Activated naive CD4-positive, alpha-beta T cell treated with anti-CD3 and anti-CD28 coated beads, Interleukin-2, amount 50 U/mL, for 24 hours (primary cell): ENCODE data around the gene PAX3.

Experiments
- H3K27ac Mint-ChIP-seq: one replicate; pipeline ENCODE4 v1.8.0; 2021; ENCODE audit warnings: mild to moderate bottlenecking, mixed read lengths
- H3K27me3 Mint-ChIP-seq: one replicate; pipeline ENCODE4 v1.8.0; 2021; ENCODE audit warnings: mixed read lengths
- H3K36me3 Mint-ChIP-seq: one replicate; pipeline ENCODE4 v1.8.0; 2021; ENCODE audit warnings: mixed read lengths
- H3K4me1 Mint-ChIP-seq: one replicate; pipeline ENCODE4 v1.8.0; 2021; ENCODE audit warnings: mixed read lengths
- H3K4me3 Mint-ChIP-seq: one replicate; pipeline ENCODE4 v1.8.0; 2021; ENCODE audit warnings: mild to moderate bottlenecking, mixed read lengths
- H3K9me3 Mint-ChIP-seq: one replicate; pipeline ENCODE4 v1.8.0; 2021; ENCODE audit warnings: mixed read lengths

The PAX3 gene

DNA sequence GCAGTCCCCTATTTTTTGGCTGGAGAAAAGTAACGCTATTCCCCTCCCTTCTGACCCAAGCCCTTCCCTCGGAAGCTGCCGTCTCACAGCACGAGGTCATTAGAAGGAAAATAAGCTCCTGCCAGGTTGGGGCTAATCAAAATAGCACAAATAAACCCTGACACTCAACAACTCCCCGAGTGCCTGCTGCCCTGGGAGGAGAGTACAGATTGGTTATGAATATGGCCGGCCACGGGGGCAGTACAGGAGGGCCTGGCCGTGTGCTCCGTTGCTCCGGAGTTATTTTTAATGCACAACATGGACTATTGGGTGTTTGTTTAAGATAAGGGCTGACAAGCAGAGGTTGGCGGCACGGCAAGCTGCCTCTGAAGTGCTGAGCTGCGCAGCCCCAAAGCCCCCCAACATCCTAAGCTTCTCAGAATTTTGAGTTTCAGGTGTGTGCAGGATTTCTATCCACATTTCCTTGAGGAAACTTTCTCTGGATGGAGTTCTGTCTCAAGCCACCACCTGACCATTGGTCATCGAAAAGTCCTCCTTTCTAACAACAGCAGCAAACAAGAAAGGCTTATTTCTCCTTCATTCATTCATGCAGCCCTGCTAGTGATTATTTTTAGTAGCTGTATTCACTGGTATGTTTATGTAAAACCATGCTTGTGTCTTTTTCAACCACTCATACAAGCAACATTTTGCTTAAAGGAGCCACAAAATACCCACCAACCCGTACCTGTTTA is 58.7 kb downstream of the PAX3 start:
- peaks cover 22% of the 10 kb centered on the region for H3K27me3 Mint-ChIP-seq
- H3K9me3 Mint-ChIP-seq = peaks cover 6% of the 10 kb centered on the region
- H3K4me3 Mint-ChIP-seq = no peak overlapping the region
- H3K36me3 Mint-ChIP-seq = no peaks in the 10 kb centered on the region
- no peaks in the 10 kb centered on the region for H3K4me1 Mint-ChIP-seq
- H3K27ac Mint-ChIP-seq = no peak overlapping the region

DNA sequence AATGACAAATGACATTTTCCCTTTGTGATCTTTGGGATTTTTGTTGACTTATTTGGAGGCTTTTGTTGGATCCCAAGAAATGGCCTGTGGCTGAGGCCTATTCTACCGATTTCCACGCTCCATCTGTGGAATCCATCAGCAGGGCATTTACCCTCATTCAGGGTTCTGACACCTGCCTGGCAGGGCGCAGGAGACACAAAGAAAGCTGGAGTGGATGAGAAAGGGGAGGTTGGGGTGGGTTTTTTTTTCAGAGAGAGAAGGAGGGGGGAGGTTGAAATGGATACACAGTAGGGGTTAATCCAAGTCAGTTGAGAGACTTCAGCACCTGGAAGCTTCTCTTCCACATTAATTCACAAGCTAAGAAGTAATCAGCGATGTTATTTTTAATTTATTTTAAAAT is 59.7 kb downstream of the PAX3 start:
- Mint-ChIP-seq H3K27me3 (peaks cover 22% of the 10 kb centered on the region), H3K4me1 (no peaks in the 10 kb centered on the region), H3K36me3 (no peaks in the 10 kb centered on the region), H3K27ac (no peak overlapping the region), H3K4me3 (no peak overlapping the region), H3K9me3 (peaks cover 6% of the 10 kb centered on the region)

DNA sequence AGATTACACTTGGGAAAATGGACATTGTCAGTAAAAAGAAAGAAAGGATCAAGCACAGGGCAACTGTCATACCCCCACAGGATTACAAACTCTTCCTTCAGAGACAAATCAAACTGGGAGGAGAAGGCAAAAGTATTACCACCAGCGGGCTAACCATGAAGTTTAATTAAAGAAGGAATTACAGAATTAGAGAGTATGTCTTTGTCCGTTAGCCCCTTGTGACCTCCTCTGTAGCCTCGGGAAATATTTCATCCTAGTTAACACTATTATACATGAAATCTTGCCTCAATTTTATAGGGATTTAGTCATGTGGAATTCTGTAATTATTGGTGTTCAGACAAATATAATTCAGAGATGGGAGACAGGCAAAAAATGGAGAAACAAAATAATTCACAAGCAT is 60.7 kb downstream of the PAX3 start:
- no peaks in the 10 kb centered on the region for H3K4me1 Mint-ChIP-seq
- no peak overlapping the region for H3K4me3 Mint-ChIP-seq

DNA sequence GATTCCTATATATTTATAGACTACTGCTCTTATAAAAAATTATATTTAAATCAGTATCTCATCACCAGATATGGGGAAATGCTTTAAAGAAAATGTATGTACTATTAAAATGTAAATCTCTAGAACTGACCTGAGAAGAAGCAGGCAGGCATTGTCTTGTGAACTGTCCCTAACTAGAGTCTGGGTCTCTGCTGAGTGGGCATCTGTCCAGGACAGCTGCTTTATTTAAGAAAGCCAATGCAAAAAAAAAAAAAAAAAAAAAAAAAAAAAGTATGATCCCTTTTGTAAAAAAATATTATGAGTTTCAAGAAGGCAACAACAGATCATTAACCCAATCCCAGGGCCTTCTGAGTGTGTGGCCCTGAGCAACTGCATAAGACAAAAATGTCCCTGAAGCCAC is 66.0 kb downstream of the PAX3 start:
- H3K4me3 Mint-ChIP-seq = no peak overlapping the region
- H3K27ac Mint-ChIP-seq = no peak overlapping the region
- H3K36me3 Mint-ChIP-seq = no peaks in the 10 kb centered on the region
- no peaks in the 10 kb centered on the region for H3K4me1 Mint-ChIP-seq
- no peaks in the 10 kb centered on the region for H3K9me3 Mint-ChIP-seq
- H3K27me3 Mint-ChIP-seq = peaks cover 3% of the 10 kb centered on the region

More for the DNA sequence above, 60.7 kb downstream of the PAX3 start:
- H3K27me3 Mint-ChIP-seq = peaks cover 19% of the 10 kb centered on the region
- no peaks in the 10 kb centered on the region for H3K9me3 Mint-ChIP-seq
- no peaks in the 10 kb centered on the region for H3K36me3 Mint-ChIP-seq
- H3K27ac Mint-ChIP-seq = no peak overlapping the region

DNA sequence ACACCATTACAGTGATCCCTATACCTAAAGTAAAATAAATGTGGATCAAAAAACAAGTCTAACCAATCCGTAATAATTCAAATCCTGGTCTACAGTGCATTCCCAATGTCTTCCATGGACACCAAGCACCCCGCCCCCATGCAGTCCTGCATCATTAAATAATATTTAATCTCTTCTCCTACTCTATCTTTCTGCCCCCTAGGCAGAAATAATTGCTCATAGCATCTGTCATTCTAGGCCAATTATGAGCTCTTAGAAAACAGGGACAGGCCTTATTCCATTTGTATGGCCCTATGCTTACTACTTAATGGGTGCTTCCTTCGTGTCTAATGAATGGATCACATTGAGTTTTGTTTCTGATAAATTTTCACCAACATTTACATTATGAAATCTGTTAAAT is 66.4 kb downstream of the PAX3 start:
- peaks cover 3% of the 10 kb centered on the region for H3K27me3 Mint-ChIP-seq
- no peaks in the 10 kb centered on the region for H3K4me1 Mint-ChIP-seq
- H3K4me3 Mint-ChIP-seq = no peak overlapping the region
- H3K9me3 Mint-ChIP-seq = no peaks in the 10 kb centered on the region
- H3K36me3 Mint-ChIP-seq = no peaks in the 10 kb centered on the region
- no peak overlapping the region for H3K27ac Mint-ChIP-seq

DNA sequence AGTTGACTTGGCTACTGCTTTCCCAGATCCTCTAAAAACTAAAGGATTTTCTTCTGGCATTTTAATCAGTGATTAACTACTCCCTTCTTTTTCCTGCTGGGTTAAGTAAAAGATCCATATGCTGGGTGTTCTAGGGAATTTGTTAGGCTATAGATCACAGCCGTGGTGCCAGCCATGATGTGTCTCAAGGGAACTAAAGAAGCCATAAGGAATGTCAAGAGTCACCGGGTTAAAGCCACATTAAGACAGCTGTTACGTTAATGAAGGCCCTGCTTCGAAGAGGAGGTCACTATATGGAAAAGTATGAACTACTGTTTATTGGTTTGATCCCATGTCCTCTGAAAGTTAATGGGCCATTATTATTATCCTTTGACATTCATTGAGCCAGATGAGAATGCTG is 70.7 kb downstream of the PAX3 start:
- peaks cover 1% of the 10 kb centered on the region for H3K27me3 Mint-ChIP-seq
- no peaks in the 10 kb centered on the region for H3K9me3 Mint-ChIP-seq
- no peaks in the 10 kb centered on the region for H3K4me1 Mint-ChIP-seq
- no peak overlapping the region for H3K4me3 Mint-ChIP-seq
- no peaks in the 10 kb centered on the region for H3K36me3 Mint-ChIP-seq
- no peak overlapping the region for H3K27ac Mint-ChIP-seq

DNA sequence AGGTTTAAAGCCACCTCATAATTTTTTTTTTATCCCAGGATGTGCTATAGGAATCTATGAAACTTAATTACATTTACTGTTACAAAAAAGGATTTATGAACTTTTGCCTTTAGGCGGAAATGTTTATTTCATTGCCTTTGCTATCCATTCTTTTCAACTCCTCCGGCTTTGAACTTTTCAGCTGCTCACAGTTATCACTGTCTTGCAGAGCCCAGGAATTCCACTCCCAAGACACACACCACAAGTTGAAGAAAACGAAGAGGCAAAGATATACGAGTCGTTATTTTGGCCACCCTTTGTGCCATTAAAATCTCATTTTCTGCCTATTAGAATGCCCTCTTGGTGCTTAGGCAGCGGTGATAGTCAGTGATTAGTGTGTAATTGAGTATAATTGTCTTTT is 80.0 kb downstream of the PAX3 start:
- Mint-ChIP-seq H3K27me3 (no peaks in the 10 kb centered on the region), H3K27ac (no peak overlapping the region), H3K4me1 (no peaks in the 10 kb centered on the region), H3K9me3 (no peaks in the 10 kb centered on the region), H3K36me3 (no peaks in the 10 kb centered on the region), H3K4me3 (no peak overlapping the region)

DNA sequence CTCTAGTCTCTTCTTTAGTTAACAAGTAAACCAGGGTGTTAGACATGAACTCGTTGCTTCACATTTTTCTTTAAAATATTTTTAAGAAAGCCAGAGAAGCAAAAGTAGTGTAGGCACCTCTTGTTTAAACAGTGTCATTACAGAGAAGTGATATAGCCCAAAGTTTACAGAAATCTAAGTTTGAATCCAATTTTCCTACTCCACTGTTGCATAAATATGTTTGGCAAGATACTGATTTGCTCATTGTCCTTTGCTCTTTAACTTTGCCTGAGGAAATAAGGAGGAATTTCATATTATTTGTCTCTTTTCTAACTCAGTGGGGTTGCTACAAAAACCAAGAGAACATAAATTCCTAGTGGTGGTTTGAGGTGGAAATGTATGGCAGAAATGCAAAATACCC is 81.1 kb downstream of the PAX3 start:
- Mint-ChIP-seq H3K27me3 (peaks cover 2% of the 10 kb centered on the region), H3K4me3 (no peak overlapping the region), H3K9me3 (no peaks in the 10 kb centered on the region), H3K27ac (no peak overlapping the region), H3K4me1 (no peaks in the 10 kb centered on the region), H3K36me3 (no peaks in the 10 kb centered on the region)

DNA sequence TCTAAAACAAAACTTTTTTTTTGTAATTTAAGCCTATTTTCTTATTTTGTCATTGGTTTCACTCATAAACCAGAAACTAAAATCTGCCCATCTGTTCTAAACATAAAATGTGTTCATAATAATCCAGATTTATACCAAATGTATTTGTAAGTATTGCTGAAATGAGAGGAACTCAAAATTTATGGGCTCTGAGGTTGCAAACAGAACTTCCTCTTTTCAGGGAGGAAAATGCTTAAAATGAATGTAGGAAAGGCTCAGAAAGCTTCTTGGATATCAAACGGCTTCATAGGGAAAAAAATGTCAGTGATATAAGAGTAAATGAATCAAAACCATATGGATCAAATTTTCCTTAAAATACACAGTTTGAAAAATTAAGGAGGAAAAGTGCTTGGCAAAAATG is 83.9 kb downstream of the PAX3 start:
- H3K27ac Mint-ChIP-seq = no peak overlapping the region
- no peak overlapping the region for H3K4me3 Mint-ChIP-seq
- H3K9me3 Mint-ChIP-seq = no peaks in the 10 kb centered on the region
- peaks cover 2% of the 10 kb centered on the region for H3K27me3 Mint-ChIP-seq
- H3K36me3 Mint-ChIP-seq = no peaks in the 10 kb centered on the region
- no peaks in the 10 kb centered on the region for H3K4me1 Mint-ChIP-seq

DNA sequence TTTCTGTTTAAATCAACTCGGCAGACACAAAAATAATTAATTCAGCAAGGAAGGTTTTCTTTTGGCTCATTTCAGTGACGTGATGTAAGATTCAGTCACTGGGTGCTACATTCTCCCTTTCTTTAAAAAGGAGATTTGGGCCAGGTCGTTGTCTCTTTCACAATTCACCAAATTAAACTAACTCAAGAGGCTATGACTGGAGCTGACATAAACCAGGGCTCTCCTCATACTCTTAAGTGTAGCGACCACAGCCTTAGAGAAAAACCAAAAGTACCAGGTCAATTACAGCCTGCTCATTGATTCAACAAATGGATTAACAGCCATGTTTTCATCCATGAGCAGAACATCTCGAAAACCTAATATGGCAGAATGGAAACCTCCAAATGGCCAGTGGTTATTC is 85.7 kb downstream of the PAX3 start:
- no peak overlapping the region for H3K4me3 Mint-ChIP-seq

DNA sequence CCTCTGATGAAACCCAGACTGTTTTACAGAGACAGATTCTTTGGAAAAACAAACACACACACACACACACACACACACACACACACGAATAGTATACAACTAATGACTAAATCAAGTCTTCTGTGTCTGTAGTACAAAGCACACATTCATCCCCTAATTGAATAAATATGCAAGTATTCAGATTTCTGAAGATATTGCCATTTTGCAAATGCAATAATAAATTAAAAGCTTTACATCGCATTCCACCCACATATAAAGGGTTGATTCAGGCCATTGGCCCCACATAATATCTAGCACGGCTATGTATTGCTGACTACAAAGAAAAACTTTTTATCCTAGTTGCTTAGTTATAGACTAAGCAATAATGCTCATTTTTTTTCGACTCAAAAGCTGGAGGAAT is 86.2 kb downstream of the PAX3 start:
- H3K27ac Mint-ChIP-seq = no peak overlapping the region
- H3K27me3 Mint-ChIP-seq = peaks cover 4% of the 10 kb centered on the region
- no peaks in the 10 kb centered on the region for H3K36me3 Mint-ChIP-seq
- no peak overlapping the region for H3K4me3 Mint-ChIP-seq
- no peaks in the 10 kb centered on the region for H3K9me3 Mint-ChIP-seq
- no peaks in the 10 kb centered on the region for H3K4me1 Mint-ChIP-seq

More for the DNA sequence above, 85.7 kb downstream of the PAX3 start:
- H3K36me3 Mint-ChIP-seq = no peaks in the 10 kb centered on the region
- H3K27me3 Mint-ChIP-seq = peaks cover 4% of the 10 kb centered on the region
- no peaks in the 10 kb centered on the region for H3K9me3 Mint-ChIP-seq
- H3K4me1 Mint-ChIP-seq = no peaks in the 10 kb centered on the region
- H3K27ac Mint-ChIP-seq = no peak overlapping the region

DNA sequence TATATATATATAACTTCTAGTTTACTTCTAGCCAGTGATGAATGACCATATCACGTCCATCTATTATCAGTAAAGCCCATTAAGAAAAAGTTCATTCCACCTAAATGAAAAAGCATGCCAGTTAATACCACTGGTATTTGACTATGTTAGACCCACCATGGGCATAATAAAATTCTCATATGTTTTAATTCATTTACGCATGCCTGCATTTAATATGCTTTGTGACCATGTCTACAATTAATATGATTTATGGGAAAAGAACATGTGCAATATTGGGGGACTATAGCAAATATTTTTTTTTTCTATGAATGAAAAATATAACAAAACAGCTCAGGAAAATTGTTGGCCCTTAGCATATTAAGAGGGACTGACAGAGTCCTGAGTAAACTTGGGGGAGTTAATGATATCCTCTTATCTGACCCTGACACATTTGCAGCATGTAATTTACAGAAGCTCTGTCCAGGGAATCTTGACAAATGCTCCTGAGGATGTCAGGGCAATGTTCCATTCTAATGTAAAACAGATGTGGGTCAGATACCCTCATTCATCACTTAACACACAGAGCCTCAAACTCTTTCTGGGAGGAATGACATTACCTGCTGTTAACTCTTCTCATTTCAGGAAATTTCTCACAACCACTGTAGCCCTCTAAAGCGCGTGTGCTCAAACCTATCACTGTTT is 90.6 kb downstream of the PAX3 start:
- Mint-ChIP-seq H3K27ac (no peak overlapping the region), H3K4me3 (no peak overlapping the region), H3K4me1 (no peaks in the 10 kb centered on the region), H3K9me3 (no peaks in the 10 kb centered on the region), H3K36me3 (no peaks in the 10 kb centered on the region), H3K27me3 (peaks cover 2% of the 10 kb centered on the region)

DNA sequence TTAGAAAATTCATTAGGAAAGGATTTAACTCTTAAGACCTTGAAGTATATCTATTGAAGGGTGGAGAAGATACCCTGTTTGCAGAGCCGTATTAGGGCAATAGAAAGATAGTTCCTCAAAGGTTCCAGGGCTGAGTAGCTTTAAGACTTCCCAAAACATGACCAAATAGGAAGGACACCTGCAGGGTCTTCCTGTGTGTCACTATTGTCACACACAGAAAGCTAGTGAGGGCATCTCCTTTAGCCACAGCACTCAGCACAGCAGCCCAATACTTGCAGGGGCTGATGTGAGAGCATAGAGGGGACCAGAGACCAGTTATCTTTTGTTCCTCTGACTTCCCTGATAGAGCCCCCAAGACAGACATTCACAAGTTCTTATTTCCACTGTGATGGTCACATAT is 93.7 kb downstream of the PAX3 start:
- H3K27ac Mint-ChIP-seq = no peak overlapping the region
- H3K4me3 Mint-ChIP-seq = no peak overlapping the region
- no peaks in the 10 kb centered on the region for H3K4me1 Mint-ChIP-seq
- H3K27me3 Mint-ChIP-seq = peaks cover 5% of the 10 kb centered on the region
- H3K9me3 Mint-ChIP-seq = no peaks in the 10 kb centered on the region
- no peaks in the 10 kb centered on the region for H3K36me3 Mint-ChIP-seq

DNA sequence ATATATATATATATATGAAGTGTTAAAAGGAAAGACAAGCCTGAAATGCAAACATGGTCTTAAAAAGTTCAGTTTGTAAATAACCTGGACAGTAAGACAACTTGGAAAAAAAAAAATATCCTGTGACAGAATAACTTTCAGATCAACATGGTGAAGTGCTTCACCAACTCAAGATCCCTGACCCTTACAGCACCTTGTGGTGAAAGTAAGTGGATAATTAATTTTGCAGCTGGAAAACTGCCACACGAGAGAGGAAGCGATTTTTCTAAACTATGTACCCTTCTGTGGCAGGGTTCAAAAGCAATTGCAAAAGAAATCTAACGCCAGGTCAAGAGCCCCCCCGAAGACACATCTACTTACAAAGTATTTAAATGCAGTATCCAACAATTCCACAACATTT is 95.8 kb downstream of the PAX3 start:
- H3K27ac Mint-ChIP-seq = no peak overlapping the region
- H3K27me3 Mint-ChIP-seq = peaks cover 2% of the 10 kb centered on the region
- H3K4me3 Mint-ChIP-seq = no peak overlapping the region
- H3K4me1 Mint-ChIP-seq = no peaks in the 10 kb centered on the region
- no peaks in the 10 kb centered on the region for H3K36me3 Mint-ChIP-seq
- H3K9me3 Mint-ChIP-seq = no peaks in the 10 kb centered on the region

DNA sequence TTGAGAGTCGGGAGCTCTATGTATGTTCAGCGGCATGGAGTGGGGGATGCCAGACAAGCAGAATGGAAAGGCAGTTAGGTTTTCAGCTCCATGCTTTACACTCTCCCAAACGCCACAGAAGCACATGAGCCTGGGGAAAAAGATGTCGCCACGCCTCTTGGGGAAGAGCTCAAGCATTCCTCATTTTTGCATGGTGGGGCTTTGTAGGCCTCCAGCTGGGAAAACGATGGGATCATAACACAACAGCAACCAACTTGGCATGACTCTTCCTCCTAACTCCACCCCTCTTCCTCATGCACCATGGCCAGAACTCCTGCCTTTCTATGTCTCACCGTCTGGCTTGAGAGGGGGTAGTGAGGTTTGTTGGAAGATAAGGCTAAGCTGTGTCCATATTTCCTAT is 102.6 kb downstream of the PAX3 start:
- H3K27me3 Mint-ChIP-seq = no peaks in the 10 kb centered on the region
- no peaks in the 10 kb centered on the region for H3K4me1 Mint-ChIP-seq
- no peak overlapping the region for H3K27ac Mint-ChIP-seq
- H3K4me3 Mint-ChIP-seq = no peak overlapping the region
- H3K9me3 Mint-ChIP-seq = peaks cover 9% of the 10 kb centered on the region
- no peaks in the 10 kb centered on the region for H3K36me3 Mint-ChIP-seq

DNA sequence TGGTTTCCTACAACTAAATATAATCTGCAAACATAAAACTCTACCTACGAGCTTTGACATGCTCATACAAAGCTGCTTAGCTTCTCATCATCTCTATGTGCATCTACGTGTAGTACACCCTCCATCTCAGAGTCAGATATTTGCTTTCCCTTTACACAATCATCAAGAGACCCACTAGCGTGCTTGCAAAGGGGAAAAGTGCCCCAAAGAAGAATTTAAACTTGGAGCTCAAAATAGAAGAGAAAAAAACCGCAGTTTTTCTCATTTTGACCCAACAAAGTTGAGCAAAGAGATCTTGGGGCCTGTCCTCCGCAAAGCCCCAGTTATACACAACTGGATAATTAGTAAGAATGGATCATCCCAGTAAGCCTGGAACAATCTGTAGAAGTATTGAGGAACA is 104.1 kb downstream of the PAX3 start:
- Mint-ChIP-seq H3K4me1 (no peaks in the 10 kb centered on the region), H3K27ac (no peak overlapping the region), H3K4me3 (no peak overlapping the region), H3K27me3 (no peaks in the 10 kb centered on the region), H3K36me3 (no peaks in the 10 kb centered on the region), H3K9me3 (peaks cover 16% of the 10 kb centered on the region)
